LNCAP (cell line): Measurements from ENCODE around the gene GNS.

ENCODE experiments used
- TF ChIP-seq, protein P1 (sequence below): fragments of 450-650 bp; IDR thresholded peaks from 2 replicates; pipeline ENCODE4 v1.5.1; 2017; ENCODE audit warnings: mild to moderate bottlenecking

Gene GNS

DNA sequence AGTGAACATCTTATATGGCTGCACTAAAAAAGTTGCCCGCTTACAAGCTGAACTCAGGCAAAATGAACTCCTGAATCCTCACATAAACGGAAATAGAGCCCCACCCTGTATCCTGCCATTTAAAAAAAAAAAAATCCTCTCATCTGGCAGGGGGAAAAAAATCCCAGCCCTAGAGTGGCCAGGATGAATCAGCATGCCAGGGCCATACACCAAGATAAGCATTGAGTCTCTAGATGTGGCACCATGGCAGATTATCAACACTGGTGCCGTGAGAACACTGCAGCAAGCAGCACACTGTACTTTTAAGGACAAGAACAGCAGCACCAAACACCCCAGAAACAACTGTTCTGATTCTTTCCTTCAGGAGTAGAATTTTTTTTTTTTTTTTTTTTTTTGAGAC is 83.4 kb downstream of the GNS start:
- TF ChIP-seq, protein P1, sequence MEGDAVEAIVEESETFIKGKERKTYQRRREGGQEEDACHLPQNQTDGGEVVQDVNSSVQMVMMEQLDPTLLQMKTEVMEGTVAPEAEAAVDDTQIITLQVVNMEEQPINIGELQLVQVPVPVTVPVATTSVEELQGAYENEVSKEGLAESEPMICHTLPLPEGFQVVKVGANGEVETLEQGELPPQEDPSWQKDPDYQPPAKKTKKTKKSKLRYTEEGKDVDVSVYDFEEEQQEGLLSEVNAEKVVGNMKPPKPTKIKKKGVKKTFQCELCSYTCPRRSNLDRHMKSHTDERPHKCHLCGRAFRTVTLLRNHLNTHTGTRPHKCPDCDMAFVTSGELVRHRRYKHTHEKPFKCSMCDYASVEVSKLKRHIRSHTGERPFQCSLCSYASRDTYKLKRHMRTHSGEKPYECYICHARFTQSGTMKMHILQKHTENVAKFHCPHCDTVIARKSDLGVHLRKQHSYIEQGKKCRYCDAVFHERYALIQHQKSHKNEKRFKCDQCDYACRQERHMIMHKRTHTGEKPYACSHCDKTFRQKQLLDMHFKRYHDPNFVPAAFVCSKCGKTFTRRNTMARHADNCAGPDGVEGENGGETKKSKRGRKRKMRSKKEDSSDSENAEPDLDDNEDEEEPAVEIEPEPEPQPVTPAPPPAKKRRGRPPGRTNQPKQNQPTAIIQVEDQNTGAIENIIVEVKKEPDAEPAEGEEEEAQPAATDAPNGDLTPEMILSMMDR = no peak

DNA sequence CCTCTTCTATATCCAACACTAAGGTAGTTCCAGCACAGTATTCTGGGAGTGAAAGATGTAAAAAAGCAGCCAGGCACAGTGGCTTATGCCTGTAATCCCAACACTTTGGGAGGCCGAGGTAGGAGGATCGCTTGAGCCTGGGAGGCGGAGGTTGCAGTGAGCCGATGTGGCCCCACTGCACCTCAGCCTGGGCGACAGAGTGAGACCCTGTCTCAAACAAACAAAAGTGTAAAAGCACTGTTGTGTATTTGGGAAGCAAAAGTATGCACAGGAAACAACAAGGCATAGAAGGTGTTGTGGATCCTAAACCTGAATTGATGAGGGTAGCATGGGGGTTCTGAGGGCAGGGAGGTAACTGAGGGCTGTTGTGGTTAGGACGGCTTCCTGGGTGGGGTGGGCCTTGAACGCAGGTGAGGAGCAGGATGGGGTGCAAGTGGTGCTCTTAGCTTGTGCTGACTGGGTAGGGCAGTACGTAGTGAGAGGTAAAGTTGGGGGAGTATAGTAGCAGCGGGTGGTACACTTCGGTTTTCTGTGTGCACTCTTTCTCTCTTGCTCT is 84.8 kb downstream of the GNS start:
- TF ChIP-seq, protein P1 = no peak

DNA sequence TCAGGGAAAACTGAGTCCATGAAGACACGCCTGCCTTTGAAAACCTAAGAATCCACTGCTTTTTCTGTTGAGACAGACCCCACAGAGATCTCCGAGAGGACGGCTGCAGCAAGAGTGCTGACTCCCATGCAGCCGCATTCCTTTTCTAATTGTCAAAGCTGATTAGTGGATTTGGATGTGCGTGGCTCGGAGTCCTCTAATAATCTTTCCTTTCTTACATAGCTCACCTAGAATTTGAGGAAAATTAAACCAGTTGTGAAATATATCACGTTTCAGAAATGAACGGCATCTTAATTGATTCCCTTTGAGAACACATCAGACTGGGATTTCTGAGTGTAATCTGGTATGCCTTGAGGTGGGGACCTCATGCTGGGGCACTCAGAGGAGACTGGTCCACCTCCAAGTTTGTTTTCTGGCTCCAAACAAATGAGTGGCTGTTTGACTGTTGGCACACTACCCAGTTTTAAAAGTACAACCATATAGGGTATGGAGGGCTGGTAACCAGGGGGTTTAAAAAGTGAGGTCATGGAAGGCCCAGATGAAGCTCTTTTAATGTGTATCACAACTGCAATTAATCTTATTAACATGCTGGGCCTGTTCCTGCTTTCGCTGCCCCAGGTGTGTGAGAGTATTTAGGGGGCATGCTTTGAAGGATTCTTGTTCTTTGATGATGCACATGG is 85.6 kb downstream of the GNS start:
- TF ChIP-seq, protein P1 = no peak

DNA sequence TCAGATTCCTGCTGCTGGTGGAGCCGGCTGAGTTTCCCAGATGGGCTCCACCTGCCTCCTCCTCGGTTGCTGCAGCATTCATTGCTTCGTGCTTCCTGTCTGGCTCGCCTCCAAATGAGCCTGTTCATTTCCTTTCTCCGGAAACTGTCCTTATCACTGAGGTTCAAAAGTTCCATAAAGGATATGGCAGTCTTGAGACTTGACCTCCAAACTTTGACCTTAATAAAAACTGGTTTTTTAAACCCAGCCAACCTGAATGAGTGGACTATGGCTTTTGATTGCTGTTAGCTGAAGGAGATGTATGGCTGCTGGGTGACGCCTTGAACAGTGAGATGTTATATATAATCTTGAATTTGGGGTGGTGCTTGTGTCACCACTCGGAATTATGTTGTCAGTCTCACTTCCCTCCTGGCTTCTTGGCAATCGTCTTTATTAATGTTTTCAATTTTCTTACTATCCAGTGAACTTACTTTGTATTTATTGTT is 86.2 kb downstream of the GNS start:
- TF ChIP-seq, protein P1 = no peak

DNA sequence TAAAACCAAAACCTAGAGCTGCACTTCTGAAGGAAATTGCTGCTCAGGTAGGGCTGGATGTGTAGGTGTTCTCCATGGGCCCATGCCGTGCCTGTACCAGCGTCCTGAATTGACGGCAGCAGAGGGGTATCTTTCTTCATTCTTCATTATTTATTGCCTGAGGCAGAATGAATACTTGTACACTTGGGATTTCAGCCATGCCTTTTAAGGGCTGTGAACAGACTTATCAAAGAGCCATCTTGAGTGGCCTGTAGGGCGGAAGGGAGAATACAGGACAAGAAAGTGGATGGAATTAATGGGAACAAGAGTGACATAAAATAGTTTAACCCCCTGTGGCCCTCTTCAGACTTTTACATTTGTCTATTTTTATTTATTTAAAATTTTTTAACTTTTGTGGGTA is 87.5 kb downstream of the GNS start:
- TF ChIP-seq, protein P1 = no peak

DNA sequence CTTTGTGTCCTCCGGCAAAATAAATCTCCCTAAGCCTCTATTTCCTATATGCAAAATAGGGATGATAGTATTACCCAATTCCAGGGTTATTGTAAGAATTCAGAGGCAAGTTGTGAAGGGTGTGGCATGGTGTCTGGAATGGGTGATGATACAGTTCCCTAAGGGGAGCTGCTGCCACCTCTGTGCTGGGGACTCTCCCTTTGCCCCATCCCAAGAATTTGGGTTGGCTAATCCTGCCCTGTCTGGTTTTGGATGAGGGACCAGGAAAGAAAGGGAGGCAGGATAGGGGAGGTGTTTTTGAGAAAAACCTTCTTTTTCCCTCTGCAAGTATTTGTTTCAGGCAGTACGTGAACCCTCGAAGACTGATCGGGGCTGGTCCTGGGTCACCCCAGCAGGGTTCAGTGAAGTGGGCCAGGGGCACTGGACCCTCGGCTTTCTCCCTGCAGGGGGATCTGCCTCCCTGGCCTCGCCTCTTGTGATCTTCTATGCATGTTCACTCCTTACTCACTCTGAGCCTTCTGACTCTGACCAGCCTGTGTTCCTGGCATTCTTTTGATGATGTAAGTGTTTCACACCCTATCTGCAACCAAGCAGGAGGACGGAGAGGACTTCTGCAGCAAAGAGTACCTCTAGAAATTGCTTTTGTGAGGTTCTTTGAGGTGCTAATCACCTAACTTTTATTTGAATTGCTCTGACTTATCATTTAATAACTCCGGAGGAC is 88.1 kb downstream of the GNS start:
- TF ChIP-seq, protein P1 = no peak

DNA sequence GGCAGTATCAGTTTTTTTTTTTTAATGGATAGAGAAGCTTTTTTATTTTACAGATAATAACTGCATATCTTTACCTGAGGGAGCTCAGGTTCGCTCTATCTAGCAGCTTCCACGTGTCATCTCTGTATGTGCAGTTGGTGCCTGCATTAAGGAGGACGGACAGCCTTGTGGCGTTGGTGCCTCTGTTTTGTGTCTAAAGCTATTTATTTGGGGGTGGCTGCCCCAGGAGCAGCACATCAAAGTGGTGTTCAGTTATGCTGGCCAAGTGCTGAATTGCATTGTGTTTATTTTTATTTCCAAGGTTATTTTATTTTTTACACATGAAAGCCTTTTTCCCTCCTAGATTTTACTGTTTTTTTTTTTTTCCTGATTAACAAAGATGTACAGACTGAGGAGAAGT is 89.2 kb downstream of the GNS start:
- TF ChIP-seq, protein P1 = no peak
